ENCODE results near the gene ANKH.
"Not testable (repeated sequence)": the region's sequence is repeated elsewhere in the genome, so short reads cannot be mapped to it uniquely, and the experiment has no call there.

GRCh38 chr5:14848942-14849341, 22.6 kb downstream of the ANKH start:
- TF ChIP-seq CTCF (conservative IDR thresholded peaks at IDR 0.05); EZH2 (IDR thresholded peaks at IDR 0.05; ENCODE audit: low read depth): not testable (repeated sequence)
